GM19467 (cell line): ENCODE data around the gene CCDC6.
"Not testable (repeated sequence)": the region's sequence is repeated elsewhere in the genome, so short reads cannot be mapped to it uniquely, and the experiment has no call there.

Experiments used
- ATAC-seq: cut with Tn5 transposase; IDR thresholded peaks from one replicate; pipeline ENCODE4 v1.9.1; 2021; ENCODE audit warnings: mild to moderate bottlenecking, moderate library complexity; ENCODE audit not compliant: unreplicated experiment

Gene CCDC6

DNA sequence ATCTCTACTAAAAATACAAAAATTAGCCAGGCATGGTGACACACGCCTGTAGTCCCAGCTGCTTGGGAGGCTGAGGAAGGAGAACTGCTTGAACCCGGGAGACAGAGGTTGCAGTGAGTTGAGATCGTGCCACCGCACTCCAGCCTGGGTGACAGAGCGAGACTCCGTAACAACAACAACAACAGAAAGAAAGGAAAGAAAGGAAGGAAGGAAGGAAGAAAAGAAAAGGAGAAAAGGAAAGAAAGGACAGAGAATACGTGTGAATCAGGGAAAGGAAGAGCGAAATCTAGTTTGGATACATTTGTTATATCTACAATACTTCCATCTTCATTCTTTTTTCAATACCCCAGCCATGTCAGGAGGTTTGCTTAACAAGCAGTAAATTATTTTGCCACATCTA, 21.5 kb downstream of the CCDC6 start:
- not testable (repeated sequence) for ATAC-seq

GRCh38 chr10:59881640-59882039, 24.7 kb downstream of the CCDC6 start:
- no peak for ATAC-seq

DNA sequence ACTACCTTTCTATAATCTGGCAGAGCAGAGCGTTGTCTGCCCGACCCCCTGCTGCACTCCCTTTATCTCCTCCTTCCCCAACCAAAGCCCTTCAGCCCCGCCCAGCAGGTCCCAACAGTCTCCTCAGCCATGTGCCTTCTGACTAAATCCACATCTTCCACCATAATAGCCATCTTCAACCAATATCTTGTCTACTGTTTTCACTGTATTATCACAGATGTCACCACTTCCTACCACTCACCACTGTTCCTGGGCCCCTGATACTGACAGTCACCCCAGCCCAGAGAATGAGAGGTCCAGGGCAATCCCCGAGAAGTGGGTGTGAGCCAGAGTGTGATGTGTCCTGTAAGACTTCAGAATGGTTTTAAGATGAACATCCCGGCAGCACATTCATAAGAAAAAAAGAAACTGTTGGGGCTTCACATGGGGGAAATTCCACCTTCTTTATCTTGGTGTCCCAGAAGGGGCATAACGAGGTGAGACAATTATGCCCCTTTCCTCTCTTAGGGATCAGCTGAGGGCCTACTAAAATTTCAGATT, 25.3 kb downstream of the CCDC6 start:
- peak; percentile 58 for ATAC-seq

GRCh38 chr10:59880019-59880717, 26.2 kb downstream of the CCDC6 start:
- no peak for ATAC-seq

- ATAC-seq: peak; percentile 38
Measured at GRCh38 chr10:59879363-59879913, 26.9 kb downstream of the CCDC6 start.

DNA sequence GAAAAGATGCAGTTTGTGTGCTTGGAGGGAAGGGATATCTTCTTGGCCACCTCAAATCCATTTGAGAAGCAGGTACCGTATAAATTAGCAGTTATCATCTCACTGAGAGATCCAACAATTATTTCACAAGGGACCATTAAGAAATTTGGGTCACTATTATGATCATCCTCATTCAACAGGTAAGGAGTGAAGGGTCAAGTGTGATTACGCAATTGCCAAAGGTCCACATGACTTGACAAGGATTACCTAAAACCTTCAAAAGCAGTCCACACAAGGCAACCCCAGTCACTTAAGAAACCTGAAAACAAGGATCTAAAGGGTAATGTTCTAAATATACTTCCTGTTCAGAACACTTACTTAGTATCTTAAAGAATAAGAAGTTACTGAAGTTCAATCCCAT, 27.4 kb downstream of the CCDC6 start:
- no peak for ATAC-seq

GRCh38 chr10:59878289-59878688, 28.1 kb downstream of the CCDC6 start:
- ATAC-seq: no peak

GRCh38 chr10:59877191-59877671, 29.1 kb downstream of the CCDC6 start:
- no peak for ATAC-seq

DNA sequence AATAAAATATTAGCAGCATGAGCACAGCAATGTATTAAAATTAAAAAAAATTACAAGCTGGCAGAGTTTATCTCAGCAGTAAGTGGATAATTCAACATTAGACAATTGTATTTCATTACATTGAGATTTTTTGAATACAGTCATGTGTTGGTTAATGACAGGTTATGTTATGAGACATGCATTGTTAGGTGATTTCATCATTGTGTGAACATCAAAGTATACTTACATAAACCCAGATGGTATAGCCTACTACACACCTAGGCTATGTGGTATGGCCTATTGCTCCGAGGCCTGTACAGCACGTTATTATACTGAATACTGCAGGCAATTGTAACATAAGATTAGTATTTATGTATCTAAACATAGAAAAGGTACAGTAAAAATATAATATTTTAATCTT, 29.7 kb downstream of the CCDC6 start:
- no peak for ATAC-seq

DNA sequence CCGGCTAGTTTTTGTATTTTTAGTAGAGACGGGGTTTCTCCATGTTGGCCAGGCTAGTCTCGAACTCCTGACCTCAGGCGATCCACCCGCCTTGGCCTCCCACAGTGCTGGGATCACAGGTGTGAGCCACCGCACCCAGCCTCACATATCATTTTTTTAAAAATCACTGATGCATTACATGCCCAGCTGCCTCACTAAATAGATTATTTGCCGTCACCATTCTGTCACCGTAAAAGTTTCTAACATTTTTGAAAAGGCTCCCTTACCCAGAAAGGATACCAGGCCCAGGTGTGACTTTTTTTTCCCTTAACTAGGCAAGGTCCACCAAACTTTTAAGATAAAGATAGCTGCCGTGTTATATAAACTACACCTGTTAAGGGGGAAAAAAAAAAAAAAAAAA, 30.1 kb downstream of the CCDC6 start:
- ATAC-seq: not testable (repeated sequence)

- peak; percentile 64 for ATAC-seq
Measured at GRCh38 chr10:59873896-59874295, 32.5 kb downstream of the CCDC6 start.

- ATAC-seq: no peak
Measured at GRCh38 chr10:59872892-59873463, 33.4 kb downstream of the CCDC6 start.

DNA sequence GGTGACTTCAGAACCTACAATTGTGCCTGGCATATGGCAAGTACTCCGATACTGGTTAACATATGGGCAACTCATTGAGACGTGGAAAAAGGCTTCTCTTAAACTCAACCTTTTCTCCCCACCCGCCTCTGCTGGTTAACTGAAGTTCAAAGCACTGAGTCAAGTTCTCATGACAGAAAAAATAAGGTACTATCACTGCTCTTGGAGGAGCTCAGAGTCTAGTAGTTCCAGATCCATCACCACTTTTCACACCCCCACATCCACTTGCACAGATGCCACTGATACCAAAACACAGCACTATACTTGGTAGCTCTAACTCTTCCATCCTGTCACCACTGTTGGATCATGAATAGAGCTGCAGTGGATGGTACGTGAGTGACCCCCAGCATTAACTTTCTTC, 36.2 kb downstream of the CCDC6 start:
- no peak for ATAC-seq

DNA sequence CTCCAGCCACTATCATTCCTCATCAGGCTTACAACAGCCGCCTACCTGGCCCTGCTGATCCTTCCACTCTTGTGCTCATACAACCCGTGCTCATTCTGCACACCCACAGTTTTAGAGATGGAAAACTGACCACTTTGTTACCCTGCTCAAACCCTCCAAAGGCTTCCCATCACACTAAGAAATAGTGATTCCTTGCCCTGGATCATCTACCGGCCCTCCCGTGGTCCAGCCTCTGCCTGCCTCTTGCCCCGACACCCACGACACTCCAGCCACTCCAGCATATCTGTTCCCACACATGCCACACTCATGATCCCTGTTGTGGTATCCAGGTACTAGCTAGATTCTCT, 36.8 kb downstream of the CCDC6 start:
- ATAC-seq: no peak

DNA sequence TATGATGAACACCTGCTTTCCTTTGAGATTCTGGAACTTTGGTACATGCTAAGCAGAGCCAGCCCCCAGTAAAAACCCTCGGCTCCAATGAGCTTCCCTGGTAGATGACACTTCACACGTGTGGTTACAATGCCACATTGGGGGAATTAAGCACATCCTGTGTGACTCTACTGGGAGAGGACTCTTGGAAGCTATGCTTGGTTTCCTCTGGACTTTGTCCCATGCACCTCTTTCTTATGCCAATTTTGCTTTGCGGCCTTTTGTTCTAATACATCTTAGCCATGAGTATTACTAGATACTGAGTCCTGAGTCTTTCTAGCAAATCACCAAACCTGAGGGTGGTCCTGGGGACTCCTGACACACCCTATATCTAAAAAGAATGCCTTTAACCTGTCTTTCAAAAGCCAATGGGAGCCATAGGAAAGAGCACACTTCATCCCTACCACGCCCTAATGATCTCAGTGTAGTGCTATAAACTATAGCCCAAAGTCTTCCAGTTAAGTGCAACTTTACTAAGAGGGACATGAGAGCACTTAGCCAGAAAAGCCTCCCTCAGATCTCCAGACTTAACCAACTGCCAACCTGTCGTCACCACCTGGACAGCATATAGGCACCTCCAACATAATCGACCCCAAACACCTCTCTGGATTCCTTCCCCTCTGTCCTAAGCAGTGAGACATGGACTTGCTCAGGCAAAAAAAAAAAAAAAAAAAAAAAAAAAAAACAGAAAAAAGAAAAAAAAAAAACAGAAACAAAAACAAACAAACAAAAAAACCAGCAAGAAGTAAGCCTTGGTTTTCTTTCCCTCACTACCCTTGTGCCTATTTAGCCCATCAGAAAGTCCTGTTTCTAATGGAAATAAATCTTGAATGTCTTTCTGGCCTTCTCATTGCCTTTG, 37.4 kb downstream of the CCDC6 start:
- no peak for ATAC-seq

GRCh38 chr10:59867590-59867989, 38.8 kb downstream of the CCDC6 start:
- no peak for ATAC-seq

GRCh38 chr10:59865101-59865500, 41.3 kb downstream of the CCDC6 start:
- ATAC-seq: peak; percentile 73

DNA sequence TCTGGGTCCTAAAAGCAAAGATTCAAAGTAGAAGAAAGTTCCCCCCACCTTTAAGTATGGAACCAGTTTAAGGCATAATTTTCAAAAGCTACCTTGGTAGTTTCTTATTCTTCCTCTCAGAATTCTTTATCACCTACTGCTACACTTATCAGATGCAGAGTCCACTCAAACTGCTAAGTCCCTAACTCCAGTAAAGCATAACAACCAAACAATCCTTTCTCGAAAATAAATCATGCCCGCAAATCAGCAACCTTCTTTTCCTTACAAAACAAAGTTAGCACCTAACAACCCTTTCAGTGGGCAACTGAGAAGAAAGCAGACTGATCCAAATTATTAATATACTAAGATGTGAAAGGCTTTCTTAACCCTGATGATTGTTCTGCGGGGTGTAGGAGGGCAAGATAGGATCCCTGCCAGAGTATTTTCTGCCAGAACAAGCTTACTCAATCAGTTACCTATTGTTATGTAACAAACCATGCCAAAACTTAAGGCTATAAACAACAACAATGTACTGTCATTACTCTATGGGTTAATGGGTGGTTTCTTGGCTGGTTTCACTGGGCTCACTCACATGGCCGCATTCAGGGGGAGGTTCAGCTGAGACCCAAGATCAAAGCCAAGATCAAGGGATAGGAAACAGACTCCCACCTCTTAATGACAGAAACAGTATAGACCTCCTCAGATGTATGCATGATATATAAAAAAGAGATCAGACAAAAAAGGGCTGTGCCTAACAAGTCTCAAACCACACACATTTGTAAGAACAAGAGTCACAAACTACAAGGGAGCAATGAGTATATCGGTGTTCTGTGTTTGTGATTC, 42.0 kb downstream of the CCDC6 start:
- no peak for ATAC-seq

GRCh38 chr10:59859570-59859969, 46.8 kb downstream of the CCDC6 start:
- ATAC-seq: no peak

DNA sequence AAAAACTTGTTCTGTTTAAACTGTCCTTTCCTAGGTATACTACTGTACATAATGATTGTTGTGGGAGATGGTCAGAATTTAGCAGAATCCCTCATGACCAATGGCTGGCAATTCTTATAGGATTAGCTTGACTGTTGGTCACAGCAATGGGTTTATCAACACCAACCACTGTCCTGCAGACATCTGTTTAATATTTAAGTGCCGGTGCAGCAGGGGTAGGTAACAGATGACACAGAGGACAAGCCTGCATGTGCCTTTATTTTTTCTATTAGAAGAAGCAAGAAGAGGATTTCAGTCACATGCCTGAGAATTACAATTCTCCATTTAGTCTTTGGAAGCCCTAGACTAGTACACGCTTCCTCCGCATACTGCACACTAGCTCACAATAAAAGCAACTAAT, 48.4 kb downstream of the CCDC6 start:
- no peak for ATAC-seq
